GM12872 (cell line): ENCODE results near the gene ORC6.

Source experiments
- TF ChIP-seq, protein P1 (sequence below): IDR thresholded peaks from 3 replicates; pipeline ENCODE4 v1.5.1; 2011; ENCODE audit warnings: low read depth, mild to moderate bottlenecking, low read length, moderate library complexity; ENCODE audit not compliant: insufficient read depth

Gene ORC6

DNA sequence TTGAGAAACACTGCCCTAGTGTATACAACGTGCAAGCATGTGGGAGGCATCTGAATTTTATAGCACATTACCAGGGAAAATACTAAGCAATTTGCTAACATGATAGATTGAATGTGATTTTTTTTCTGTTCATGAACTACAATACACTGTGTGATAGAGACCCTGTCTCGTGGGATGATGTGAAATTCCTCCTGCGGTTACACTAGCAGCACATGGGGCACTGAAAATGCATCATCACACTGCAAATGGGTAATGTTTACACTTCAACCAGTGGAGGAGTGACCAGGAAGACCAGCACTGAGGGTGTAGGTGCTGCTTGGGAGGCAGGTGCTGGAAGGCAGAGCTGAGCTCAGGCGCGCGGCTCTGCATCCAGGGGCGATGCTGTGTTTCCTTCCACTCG is 28.8 kb downstream of the ORC6 start:
- TF ChIP-seq, protein P1, sequence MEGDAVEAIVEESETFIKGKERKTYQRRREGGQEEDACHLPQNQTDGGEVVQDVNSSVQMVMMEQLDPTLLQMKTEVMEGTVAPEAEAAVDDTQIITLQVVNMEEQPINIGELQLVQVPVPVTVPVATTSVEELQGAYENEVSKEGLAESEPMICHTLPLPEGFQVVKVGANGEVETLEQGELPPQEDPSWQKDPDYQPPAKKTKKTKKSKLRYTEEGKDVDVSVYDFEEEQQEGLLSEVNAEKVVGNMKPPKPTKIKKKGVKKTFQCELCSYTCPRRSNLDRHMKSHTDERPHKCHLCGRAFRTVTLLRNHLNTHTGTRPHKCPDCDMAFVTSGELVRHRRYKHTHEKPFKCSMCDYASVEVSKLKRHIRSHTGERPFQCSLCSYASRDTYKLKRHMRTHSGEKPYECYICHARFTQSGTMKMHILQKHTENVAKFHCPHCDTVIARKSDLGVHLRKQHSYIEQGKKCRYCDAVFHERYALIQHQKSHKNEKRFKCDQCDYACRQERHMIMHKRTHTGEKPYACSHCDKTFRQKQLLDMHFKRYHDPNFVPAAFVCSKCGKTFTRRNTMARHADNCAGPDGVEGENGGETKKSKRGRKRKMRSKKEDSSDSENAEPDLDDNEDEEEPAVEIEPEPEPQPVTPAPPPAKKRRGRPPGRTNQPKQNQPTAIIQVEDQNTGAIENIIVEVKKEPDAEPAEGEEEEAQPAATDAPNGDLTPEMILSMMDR = no peak

DNA sequence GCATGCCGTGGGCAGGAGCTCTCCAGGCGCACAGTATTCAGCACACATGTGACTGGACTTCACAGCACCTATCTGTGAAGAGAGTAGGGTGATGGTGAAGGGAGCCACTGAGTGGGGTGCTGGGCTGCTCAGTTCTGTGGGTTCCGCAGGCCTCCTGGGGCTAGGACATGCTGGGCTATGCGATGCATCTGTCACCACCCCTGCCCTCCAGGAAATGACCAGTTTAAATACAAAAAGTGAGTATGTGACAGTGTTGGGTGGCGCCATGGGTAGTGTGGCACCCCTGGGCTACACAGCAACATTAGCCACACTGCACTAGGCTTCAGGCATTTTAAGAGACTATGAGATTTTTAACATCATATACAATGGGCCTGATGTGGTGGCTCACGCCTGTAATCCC is 30.1 kb downstream of the ORC6 start:
- TF ChIP-seq, protein P1 = no peak

DNA sequence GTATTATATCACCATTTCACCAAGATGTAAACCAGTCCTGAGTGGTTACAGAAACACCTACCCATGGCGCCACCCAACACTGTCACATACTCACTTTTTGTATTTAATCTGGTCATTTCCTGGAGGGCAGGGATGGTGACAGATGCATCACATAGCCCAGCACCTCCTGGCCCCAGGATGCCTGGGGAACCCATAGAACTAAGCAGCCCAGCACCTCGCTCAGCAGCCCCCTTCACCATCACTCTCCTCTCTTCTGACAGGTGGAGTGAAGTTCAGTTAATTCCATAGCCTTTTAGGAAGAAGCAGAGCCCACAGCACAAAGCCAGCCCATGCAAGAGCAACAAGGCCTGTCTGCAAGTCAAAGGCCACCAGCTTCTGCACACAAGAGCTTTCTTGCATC is 31.2 kb downstream of the ORC6 start:
- TF ChIP-seq, protein P1 = no peak

DNA sequence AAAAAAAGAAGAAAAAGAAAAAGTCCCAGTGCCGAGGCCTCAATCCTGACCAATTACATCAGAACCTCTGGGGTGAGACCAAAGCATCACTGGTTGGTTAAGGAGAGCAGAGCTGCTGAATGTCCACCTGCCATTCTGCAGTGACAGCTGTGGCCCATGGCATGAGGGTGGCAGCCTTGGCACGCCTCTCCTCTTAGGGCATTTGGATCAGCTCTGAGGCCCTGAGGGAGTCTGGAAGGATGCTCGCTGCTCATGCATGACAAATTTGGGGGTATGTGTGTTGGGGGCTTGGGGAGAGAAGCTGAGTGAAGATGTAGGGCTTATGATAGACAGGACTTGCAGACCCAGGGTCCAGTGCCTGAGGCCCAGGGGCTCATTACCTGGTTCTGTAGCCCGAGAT is 32.4 kb downstream of the ORC6 start:
- TF ChIP-seq, protein P1 = no peak

DNA sequence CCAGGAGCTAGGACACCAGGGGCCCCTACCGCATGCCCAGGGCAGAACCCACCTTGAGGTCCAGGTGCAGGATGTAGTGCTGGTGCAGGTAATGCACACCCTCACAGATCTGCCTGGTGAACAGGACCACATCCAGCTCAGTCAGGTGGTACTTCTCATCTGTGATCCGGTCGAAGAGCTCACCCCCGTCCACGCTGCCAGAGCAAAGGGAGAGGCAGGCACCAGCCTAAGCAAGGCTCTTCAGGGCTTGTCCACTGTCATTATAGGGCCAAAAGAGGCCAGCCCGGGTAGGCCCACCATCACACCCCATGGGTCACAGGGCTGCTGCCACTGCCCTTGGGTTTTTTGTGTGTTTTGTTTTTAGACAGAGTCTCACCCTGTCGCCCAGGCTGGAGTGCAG is 37.7 kb downstream of the ORC6 start:
- TF ChIP-seq, protein P1 = no peak

DNA sequence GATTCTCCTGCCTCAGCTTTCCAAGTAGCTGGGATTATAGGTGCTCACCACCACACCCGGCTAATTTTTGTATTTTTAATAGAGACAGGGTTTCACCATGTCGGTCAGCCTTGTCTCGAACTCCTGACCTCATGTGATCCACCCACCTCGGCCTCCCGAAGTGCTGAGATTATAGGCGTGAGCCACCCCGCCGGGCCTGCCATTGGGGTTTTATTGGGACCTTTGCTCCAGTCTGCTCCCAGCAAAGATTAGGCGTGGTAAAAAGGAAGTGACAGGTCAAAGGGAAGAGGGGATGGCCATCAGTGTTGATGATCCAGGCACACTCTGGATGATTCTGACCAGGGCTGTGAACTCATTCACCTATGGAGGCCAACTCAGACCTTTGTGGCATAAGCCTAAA is 38.2 kb downstream of the ORC6 start:
- TF ChIP-seq, protein P1 = no peak

DNA sequence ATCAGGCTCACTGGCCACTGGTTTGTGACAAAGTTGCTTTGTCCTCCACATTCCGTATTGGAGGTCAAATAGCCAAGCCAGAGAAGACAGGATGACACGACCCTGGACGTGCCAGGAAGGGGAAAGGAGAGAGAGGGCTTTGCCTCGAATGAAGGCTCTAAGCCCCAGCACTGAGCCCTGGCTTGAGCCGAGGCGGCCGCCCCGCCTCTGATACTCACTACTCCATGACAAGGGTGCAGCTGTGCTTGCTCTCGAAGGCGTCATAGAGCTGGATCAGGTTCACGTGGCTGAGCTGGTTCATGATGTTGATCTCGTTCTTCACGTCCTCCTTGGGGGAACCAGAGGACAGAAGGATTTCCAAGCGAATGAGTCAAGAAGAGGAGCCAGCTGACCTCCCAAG is 39.3 kb downstream of the ORC6 start:
- TF ChIP-seq, protein P1 = no peak

DNA sequence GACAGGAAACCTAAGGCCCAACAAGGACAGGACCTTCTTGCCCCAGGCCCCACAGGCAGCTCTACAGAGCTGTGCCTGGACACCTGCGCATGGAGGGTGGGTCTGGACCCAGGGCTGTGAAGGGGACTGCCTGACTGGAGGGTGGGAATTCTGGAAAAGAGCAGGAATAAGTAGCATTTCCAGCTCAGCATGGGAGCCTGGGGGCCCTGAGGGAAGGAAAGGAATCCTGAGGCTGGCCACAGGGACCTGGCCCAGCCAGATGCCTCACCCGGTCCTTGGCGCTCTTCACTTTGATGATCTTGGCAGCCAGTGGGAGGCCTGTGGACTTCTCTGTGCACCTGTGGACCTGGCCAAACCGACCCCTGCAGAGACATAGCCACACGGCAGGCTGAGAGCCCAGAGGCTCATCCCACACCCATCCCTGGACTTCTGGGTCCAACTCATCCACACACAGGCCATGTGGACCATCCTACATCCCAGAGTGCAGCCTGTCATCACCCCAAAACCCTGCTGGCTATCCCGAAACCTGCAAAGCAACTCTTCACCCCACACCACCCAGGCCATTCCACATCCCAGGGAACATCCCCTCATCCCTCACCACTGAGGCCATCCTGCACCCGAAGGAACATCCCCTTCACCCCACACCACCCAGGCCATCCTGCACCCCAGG is 40.0 kb downstream of the ORC6 start:
- TF ChIP-seq, protein P1 = no peak
